ENCODE results near the gene LAPTM5. TPM values are rescaled to one million over a fixed set of nuclear protein-coding genes. Genes with fewer than 3 reads are reported as not detected.
"Not testable (repeated sequence)": the region's sequence is repeated elsewhere in the genome, so short reads cannot be mapped to it uniquely, and the experiment has no call there.

The LAPTM5 gene
- total and polyA plus RNA-seq, 2 of the 8 experiments (the other 6 are each of a cell fraction or from before 2014, with no cell fraction given), result 0.37 to 1.4 TPM

DNA sequence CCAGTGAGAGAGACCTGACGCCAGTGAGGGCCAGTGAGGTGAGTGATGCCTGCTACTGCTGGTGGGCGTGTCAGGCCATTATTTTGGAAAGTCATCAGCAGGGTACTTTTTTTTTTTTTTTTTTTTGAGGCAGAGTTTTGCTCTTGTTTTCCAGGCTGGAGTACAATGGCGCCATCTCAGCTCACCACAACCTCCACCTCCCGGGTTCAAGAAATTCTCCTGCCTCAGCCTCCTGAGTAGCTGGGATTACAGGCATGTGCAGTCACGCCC, 32.6 kb upstream of the LAPTM5 start:
- H3K27me3 ChIP-seq (replicated peaks in 1 of 4; ENCODE audit: control insufficient read depth in 3 of 4, extremely low read depth in 1 of 4, insufficient read depth in 3 of 4, low read length in 3 of 4); H3K4ac ChIP-seq (replicated peaks; ENCODE audit: insufficient read length, low read depth, low read length); POLR2A ChIA-PET (ENCODE audit: partially characterized antibody); H3K9ac ChIP-seq (replicated peaks in 1 of 4; ENCODE audit: extremely low read depth in 1 of 4, low read depth in 3 of 4, low read length in 3 of 4); H2BK15ac ChIP-seq (ENCODE audit: low read length); H2AK5ac ChIP-seq (ENCODE audit: low read depth, low read length); H3K9me3 ChIP-seq (ENCODE audit: insufficient read depth in 2 of 2, low read depth in 1 of 2, low read length in 1 of 2); H4K5ac ChIP-seq (ENCODE audit: insufficient read length, low read depth, low read length); DNase-seq (ENCODE audit: low read depth in 1 of 2, low spot score in 2 of 2); H2BK20ac ChIP-seq (ENCODE audit: low read length); FAIRE-seq; H3K36me3 ChIP-seq (ENCODE audit: control insufficient read depth in 2 of 4, insufficient read depth in 4 of 4, low read length in 3 of 4); H3K23me2 ChIP-seq (ENCODE audit: low read depth, low read length); H3K4me2 ChIP-seq (ENCODE audit: insufficient read depth in 1 of 2, low read depth in 2 of 2, low read length in 2 of 2); H2BK12ac ChIP-seq (ENCODE audit: low read depth, low read length); H3K14ac ChIP-seq (ENCODE audit: insufficient read length); H3K79me1 ChIP-seq (ENCODE audit: low read depth, low read length); H2BK120ac ChIP-seq (replicated peaks; ENCODE audit: low read depth, low read length); H4K8ac ChIP-seq (ENCODE audit: extremely low read depth, insufficient read depth, low read length); H3K18ac ChIP-seq (ENCODE audit: extremely low read depth, low read length); H3K56ac ChIP-seq (replicated peaks; ENCODE audit: insufficient read length, low read depth, low read length); H3K23ac ChIP-seq (ENCODE audit: insufficient read length); H4K91ac ChIP-seq (replicated peaks; ENCODE audit: insufficient read length, low read length); H3K79me2 ChIP-seq (ENCODE audit: control insufficient read depth in 1 of 2, insufficient read depth in 2 of 2, low read length in 2 of 2); H3K4me3 ChIP-seq (ENCODE audit: extremely low read depth in 1 of 4, insufficient read depth in 2 of 4, low read depth in 3 of 4, low read length in 4 of 4); H4K20me1 ChIP-seq (replicated peaks in 1 of 2; ENCODE audit: control insufficient read depth in 1 of 2, insufficient read depth in 2 of 2, low read length in 2 of 2); H3K27ac ChIP-seq (ENCODE audit: low read depth, low read length); H2AFZ ChIP-seq (ENCODE audit: low read length); H3K4me1 ChIP-seq (replicated peaks in 1 of 4; ENCODE audit: control insufficient read depth in 3 of 4, insufficient read depth in 4 of 4, low read length in 3 of 4); H2BK5ac ChIP-seq (ENCODE audit: low read depth, low read length): not testable (repeated sequence)
- WGBS, 2 experiments (ENCODE audit: extremely low coverage in 1 of 2, insufficient coverage in 1 of 2, insufficient read length in 1 of 2, insufficient replicate concordance in 2 of 2, low coverage in 1 of 2, low lambda C conversion rate in 2 of 2, missing lambda C conversion rate in 1 of 2), result 87% methylated on average over 4 of the region's 5 CpGs; no CpG with 5 or more reads in 1 of the 2 experiments
- CTCF ChIA-PET (ENCODE audit: partially characterized antibody), result interaction anchor here (0.6 to 51.2 kb wide), 5 partner anchors 10 to 210 kb away, joined by 3 to 1640 read pairs (median 329); partner anchors contain the start of genes LAPTM5, MATN1 and SDC3
